HEK293T (cell line): ENCODE measurements around the gene SUV39H1.
"Not testable (repeated sequence)": the region's sequence is repeated elsewhere in the genome, so short reads cannot be mapped to it uniquely, and the experiment has no call there.

ENCODE experiments used
- CTCF ChIA-PET: fragments of 350-600 bp; formaldehyde crosslinking; extraction: SDS; loops from one replicate; lab custom pipeline; 2021; ENCODE audit warnings: antibody characterized with exemption, inconsistent platforms; lab: Yijun Ruan, JAX
- POLR2A ChIA-PET: fragments of 350-600 bp; formaldehyde crosslinking; extraction: SDS; loops from one replicate; lab custom pipeline; 2020; ENCODE audit warnings: antibody characterized with exemption, inconsistent platforms; lab: Yijun Ruan, JAX
- DNase-seq: peaks from one replicate; pipeline ENCODE4 v3.0.0; 2012; ENCODE audit warnings: mixed read lengths; ENCODE audit errors: extremely low spot score
- ARNT ChIP-seq: fragments of 450-650 bp; IDR thresholded peaks from 2 replicates; pipeline ENCODE4 v1.6.1; 2017; ENCODE audit warnings: mild to moderate bottlenecking
- BHLHE40 ChIP-seq: fragments of 450-650 bp; IDR thresholded peaks from 2 replicates; pipeline ENCODE4 v1.6.1; 2016; ENCODE audit warnings: mild to moderate bottlenecking, moderate library complexity, borderline replicate concordance
- CTBP1 ChIP-seq: fragments of 450-650 bp; IDR thresholded peaks from 2 replicates; pipeline ENCODE4 v1.6.1; 2016; ENCODE audit warnings: borderline replicate concordance
- ELF4 ChIP-seq: fragments of 450-650 bp; IDR thresholded peaks from 2 replicates; pipeline ENCODE4 v1.6.1; 2017; ENCODE audit warnings: antibody characterized with exemption
- FOXA1 ChIP-seq: fragments of 450-650 bp; IDR thresholded peaks from 2 replicates; pipeline ENCODE4 v1.6.1; 2016; ENCODE audit warnings: mild to moderate bottlenecking
- FOXK2 ChIP-seq: fragments of 450-650 bp; IDR thresholded peaks from 2 replicates; pipeline ENCODE4 v1.6.1; 2016; ENCODE audit warnings: mild to moderate bottlenecking
- FOXM1 ChIP-seq: fragments of 450-650 bp; IDR thresholded peaks from 2 replicates; pipeline ENCODE4 v1.6.1; 2017; ENCODE audit warnings: mild to moderate bottlenecking, borderline replicate concordance
- HDGF ChIP-seq: fragments of 450-650 bp; IDR thresholded peaks from 2 replicates; pipeline ENCODE4 v1.6.1; 2017; ENCODE audit warnings: antibody characterized with exemption, borderline replicate concordance
- L3MBTL2 ChIP-seq: fragments of 450-650 bp; conservative IDR thresholded peaks from 2 replicates; pipeline ENCODE4 v1.6.1; 2016; ENCODE audit warnings: mild to moderate bottlenecking
- LEF1 ChIP-seq: fragments of 450-650 bp; IDR thresholded peaks from 2 replicates; pipeline ENCODE4 v1.6.1; 2017; ENCODE audit warnings: mild to moderate bottlenecking, borderline replicate concordance
- NFRKB ChIP-seq: fragments of 450-650 bp; IDR thresholded peaks from 2 replicates; pipeline ENCODE4 v1.6.1; 2016; ENCODE audit warnings: mild to moderate bottlenecking, moderate library complexity
- PKNOX1 ChIP-seq: fragments of 450-650 bp; IDR thresholded peaks from 2 replicates; pipeline ENCODE4 v1.6.1; 2016
- SP1 ChIP-seq: fragments of 450-650 bp; IDR thresholded peaks from 2 replicates; pipeline ENCODE4 v1.6.1; 2017
- SUZ12 ChIP-seq: fragments of 450-650 bp; IDR thresholded peaks from 2 replicates; pipeline ENCODE4 v1.6.1; 2016; ENCODE audit warnings: mild to moderate bottlenecking
- TARDBP ChIP-seq: fragments of 450-650 bp; IDR thresholded peaks from 2 replicates; pipeline ENCODE4 v1.6.1; 2016
- ZNF384 ChIP-seq: fragments of 450-650 bp; IDR thresholded peaks from 2 replicates; pipeline ENCODE4 v1.6.1; 2016

Gene SUV39H1

GRCh38 chrX:48664156-48664555 is 32.4 kb upstream of the SUV39H1 start:
- TF ChIP-seq ELF4, result no peak
- no peak for TF ChIP-seq ARNT
- TF ChIP-seq BHLHE40, result no peak
- TF ChIP-seq HDGF, result no peak
- no peak for TF ChIP-seq FOXM1
- no peak for TF ChIP-seq CTBP1
- TF ChIP-seq LEF1, result no peak
- no peak for TF ChIP-seq SUZ12
- TF ChIP-seq ZNF384, result no peak
- no peak for TF ChIP-seq L3MBTL2
- no peak for TF ChIP-seq PKNOX1
- no peak for TF ChIP-seq TARDBP
- no peak for TF ChIP-seq FOXK2
- no peak for TF ChIP-seq NFRKB
- no peak for TF ChIP-seq FOXA1
- TF ChIP-seq SP1, result no peak
- ChIA-PET CTCF (no interaction called here), POLR2A (interaction anchor here (1.1 kb wide), 1 partner anchor 12 kb away, joined by 4 read pairs; no protein-coding TSS in a partner anchor)
- DNase-seq, result no peak

- CTCF ChIA-PET, result no interaction called here
- no peak for DNase-seq
- no peak for TF ChIP-seq SP1
- no peak for TF ChIP-seq CTBP1
- POLR2A ChIA-PET, result interaction anchor here (2.4 kb wide), 1 partner anchor 10 kb away, joined by 9 read pairs; no protein-coding TSS in a partner anchor
These were observed 30.5 kb upstream of the SUV39H1 start for GRCh38 chrX:48665991-48666390.

- CTCF ChIA-PET, result no interaction called here
- DNase-seq, result no peak
- POLR2A ChIA-PET, result interaction anchor here (1.1 to 2.4 kb wide), 2 partner anchors 10 to 68 kb away, joined by 3 to 9 read pairs; no protein-coding TSS in a partner anchor
- TF ChIP-seq CTBP1, result no peak
- no peak for TF ChIP-seq SP1
- no peak for TF ChIP-seq TARDBP
- no peak for TF ChIP-seq NFRKB
- no peak for TF ChIP-seq HDGF
- no peak for TF ChIP-seq FOXK2
- no peak for TF ChIP-seq ZNF384
- TF ChIP-seq PKNOX1, result no peak
- no peak for TF ChIP-seq BHLHE40
- TF ChIP-seq FOXM1, result no peak
- TF ChIP-seq LEF1, result no peak
- TF ChIP-seq L3MBTL2, result no peak
- no peak for TF ChIP-seq ELF4
- no peak for TF ChIP-seq SUZ12
- no peak for TF ChIP-seq ARNT
- no peak for TF ChIP-seq FOXA1
These were observed 29.9 kb upstream of the SUV39H1 start for GRCh38 chrX:48666649-48667048.

- DNase-seq, result no peak
- ChIA-PET POLR2A (interaction anchor here (0.6 to 2.4 kb wide), 3 partner anchors 9 to 70 kb away, joined by 3 to 9 read pairs (median 3); no protein-coding TSS in a partner anchor), CTCF (interaction anchor here (0.6 kb wide), 1 partner anchor 525 kb away, joined by 4 read pairs; no protein-coding TSS in a partner anchor)
- TF ChIP-seq ARNT (no peak), CTBP1 (no peak), ELF4 (no peak)
These were observed 29.0 kb upstream of the SUV39H1 start for GRCh38 chrX:48667509-48667908.

GRCh38 chrX:48668187-48668586 is 28.3 kb upstream of the SUV39H1 start:
- CTCF ChIA-PET, DNase-seq, POLR2A ChIA-PET: not testable (repeated sequence)

GRCh38 chrX:48676106-48676892 is 20.2 kb upstream of the SUV39H1 start:
- TF ChIP-seq ZNF384 (no peak), HDGF (0 out of 2 replicates have a peak, but pooled peaks have one; percentile 35), ELF4 (no peak), FOXA1 (no peak), NFRKB (no peak), FOXM1 (no peak), BHLHE40 (no peak), FOXK2 (no peak), L3MBTL2 (peak; percentile 63; the same call in 1 of the 2 replicates)
- peak; percentile 97 for DNase-seq
- POLR2A ChIA-PET, result interaction anchor here (0.6 to 2.0 kb wide), 16 partner anchors 9 to 217 kb away, joined by 3 to 9 read pairs (median 4); no protein-coding TSS in a partner anchor
- CTCF ChIA-PET, result no interaction called here

- ChIA-PET CTCF (no interaction called here), POLR2A (interaction anchor here (1.0 to 2.0 kb wide), 13 partner anchors 10 to 216 kb away, joined by 3 to 9 read pairs (median 4); no protein-coding TSS in a partner anchor)
- no peak for DNase-seq
- TF ChIP-seq PKNOX1, result no peak
- no peak for TF ChIP-seq NFRKB
- no peak for TF ChIP-seq FOXA1
- TF ChIP-seq ARNT, result no peak
- no peak for TF ChIP-seq ELF4
- no peak for TF ChIP-seq BHLHE40
- no peak for TF ChIP-seq SUZ12
- no peak for TF ChIP-seq L3MBTL2
- TF ChIP-seq FOXM1, result no peak
- TF ChIP-seq LEF1, result no peak
- no peak for TF ChIP-seq SP1
- TF ChIP-seq TARDBP, result no peak
- TF ChIP-seq CTBP1, result no peak
- TF ChIP-seq FOXK2, result no peak
- TF ChIP-seq ZNF384, result no peak
- no peak for TF ChIP-seq HDGF
These were observed 19.7 kb upstream of the SUV39H1 start for GRCh38 chrX:48676893-48677270.
